NCI-H82 treated with DMSO at 0.1 percent for 48 hours (cell line): Measurements from ENCODE around the gene SANBR.

Source experiments
- DNase-seq: peaks from one replicate; lab custom pipeline; 2025; ENCODE audit not compliant: unreplicated experiment; lab: John Stamatoyannopoulos, UW

SANBR gene

GRCh38 chr2:61089797-61090196 lies 24.1 kb downstream of the SANBR start:
- DNase-seq, result no peak

DNA sequence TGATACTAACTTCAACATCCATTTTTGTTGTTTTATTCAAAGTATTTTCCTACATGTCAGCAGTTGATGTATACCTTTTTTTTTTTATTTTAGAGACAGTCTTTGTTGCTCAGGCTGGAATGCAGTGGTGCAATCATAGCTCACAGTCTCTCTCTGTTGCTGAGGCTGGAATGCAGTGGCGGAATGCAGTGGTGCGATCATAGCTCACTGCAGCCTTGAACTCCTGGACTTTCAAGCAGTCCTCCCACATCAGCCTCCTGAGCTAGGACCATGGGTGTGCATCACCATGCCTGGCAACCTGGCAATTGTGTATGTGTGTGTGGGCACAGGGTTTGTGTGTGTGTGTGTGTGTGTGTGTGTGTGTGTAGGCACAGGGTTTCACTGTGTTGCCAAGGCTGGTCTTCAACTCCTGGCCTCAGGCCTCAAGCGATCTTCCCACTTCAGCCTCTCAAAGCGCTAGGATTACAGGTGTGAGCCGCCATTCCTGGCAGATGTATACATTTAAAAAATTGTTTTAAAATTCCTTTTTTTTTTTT lies 24.8 kb downstream of the SANBR start:
- DNase-seq, result no peak

DNA sequence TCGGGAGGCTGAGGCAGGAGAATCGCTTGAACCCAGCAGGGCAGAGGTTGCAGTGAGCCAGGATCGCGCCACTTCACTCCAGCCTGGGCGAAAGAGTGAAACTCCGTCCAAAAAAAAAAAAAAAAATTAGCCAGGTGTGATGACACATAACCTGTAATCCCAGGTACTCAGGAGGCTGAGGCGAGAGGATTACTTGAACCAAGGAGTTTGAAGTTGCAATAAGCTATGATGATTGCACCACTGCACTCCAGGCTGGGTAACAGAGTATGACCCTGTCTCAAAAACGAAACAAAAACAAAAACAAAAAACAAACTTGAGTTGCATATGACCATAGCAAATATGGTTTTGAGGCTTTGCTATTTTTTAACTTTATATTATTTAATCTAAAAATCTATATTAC lies 25.8 kb downstream of the SANBR start:
- DNase-seq, result no peak

GRCh38 chr2:61096438-61096837 lies 30.8 kb downstream of the SANBR start:
- no peak for DNase-seq

- no peak for DNase-seq
These were observed 35.1 kb downstream of the SANBR start for GRCh38 chr2:61100801-61101200.

GRCh38 chr2:61109291-61109690 lies 43.6 kb downstream of the SANBR start:
- DNase-seq, result no peak

DNA sequence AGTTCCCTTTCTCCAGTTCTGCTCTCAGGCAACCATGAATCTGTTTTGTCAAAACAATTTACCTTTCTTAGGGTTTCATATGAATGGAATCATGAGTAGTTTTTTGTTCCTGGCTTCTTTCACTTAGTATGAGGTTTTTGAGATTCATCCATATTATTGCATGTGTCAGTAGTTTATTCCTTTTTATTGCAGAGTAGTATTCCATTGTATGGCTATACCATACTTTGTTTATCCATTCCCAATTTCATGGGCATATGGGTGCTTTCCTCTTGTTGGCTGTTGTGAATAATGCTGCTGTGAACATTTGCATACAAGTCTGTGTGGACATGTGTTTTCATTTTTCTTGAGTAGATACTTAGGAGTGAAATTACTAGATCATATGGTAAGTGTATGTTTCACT lies 46.0 kb downstream of the SANBR start:
- DNase-seq, result no peak

DNA sequence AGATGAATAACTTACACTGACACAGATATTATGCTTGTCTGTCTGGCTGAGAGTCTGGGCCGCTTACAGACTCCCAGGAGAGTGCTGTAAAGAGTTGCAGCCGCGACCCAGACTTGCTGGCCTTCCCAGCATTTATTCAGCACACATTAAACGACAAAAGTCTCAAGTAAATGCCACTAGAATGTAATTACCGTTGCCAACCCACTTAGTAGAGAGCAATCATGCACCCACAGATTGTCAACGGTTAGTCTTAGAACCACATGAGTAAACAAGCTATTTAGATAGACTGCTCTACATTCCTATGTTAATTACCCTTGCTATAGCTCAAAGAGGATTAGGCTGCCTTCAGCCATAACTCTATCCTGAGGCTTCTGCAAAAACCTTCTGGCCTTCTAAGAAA lies 48.5 kb downstream of the SANBR start:
- no peak for DNase-seq
